ENCODE results near the gene NCKAP5. TPM values are rescaled to one million over a fixed set of nuclear protein-coding genes. Genes with fewer than 3 reads are reported as not detected.
A peak's percentile ranks its signal among the peaks of the same experiment; 100 is the strongest.

NCKAP5 gene
- polyA plus RNA-seq, 2 of the 4 experiments (the other 2 are of a cell fraction): 3.0 to 4.1 TPM

DNA sequence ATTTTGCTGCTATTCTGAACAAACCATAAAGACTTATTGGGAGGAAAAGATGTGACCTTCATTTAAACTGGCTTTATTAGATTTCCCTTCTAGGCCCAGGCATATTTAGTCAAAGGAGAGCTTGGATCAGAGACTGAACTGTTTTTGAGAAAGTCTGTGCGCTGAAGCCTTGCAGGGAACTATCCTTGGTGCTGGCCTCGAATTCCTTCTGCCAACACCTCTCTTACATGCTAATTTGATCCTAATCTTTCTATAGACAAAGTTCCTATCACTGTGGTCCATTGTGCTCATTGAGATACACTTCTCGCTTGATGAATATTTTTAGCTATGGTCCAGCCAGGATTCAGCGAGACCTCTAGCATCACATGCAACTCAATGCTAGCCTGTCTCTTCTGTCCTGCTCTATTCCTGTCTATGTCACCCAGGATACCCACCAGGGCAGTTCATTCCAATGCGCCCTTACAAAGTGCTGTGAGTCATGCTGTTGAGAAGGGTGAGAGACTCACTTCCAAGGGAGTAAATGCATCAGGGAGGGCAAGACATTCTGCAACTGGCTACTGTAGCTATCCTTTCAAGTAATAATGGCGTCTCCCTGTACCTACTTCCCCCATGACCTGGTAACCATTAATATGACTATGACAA lies 541.6 kb downstream of the NCKAP5 start:
- ChIA-PET CTCF (interaction anchor here (1.3 kb wide), 1 partner anchor 27 kb away, joined by 3 read pairs; no protein-coding TSS in a partner anchor), POLR2A (no interaction called here)
- Histone ChIP-seq H3K4me2 (no peak overlapping the region), H3K4me1 (no peaks in the 10 kb centered on the region), H3K9me3 (no peaks in the 10 kb centered on the region), H3K4me3 (no peak overlapping the region), H3K27ac (no peak overlapping the region)
- no peak for ATAC-seq
- 49% methylated on average over 6 of the region's 6 CpGs for WGBS (ENCODE audit: missing lambda C conversion rate)
- no peak for TF ChIP-seq ZSCAN20 (CRISPR knock-in tag; IDR thresholded peaks at IDR 0.05)
- TF ChIP-seq, protein P1, sequence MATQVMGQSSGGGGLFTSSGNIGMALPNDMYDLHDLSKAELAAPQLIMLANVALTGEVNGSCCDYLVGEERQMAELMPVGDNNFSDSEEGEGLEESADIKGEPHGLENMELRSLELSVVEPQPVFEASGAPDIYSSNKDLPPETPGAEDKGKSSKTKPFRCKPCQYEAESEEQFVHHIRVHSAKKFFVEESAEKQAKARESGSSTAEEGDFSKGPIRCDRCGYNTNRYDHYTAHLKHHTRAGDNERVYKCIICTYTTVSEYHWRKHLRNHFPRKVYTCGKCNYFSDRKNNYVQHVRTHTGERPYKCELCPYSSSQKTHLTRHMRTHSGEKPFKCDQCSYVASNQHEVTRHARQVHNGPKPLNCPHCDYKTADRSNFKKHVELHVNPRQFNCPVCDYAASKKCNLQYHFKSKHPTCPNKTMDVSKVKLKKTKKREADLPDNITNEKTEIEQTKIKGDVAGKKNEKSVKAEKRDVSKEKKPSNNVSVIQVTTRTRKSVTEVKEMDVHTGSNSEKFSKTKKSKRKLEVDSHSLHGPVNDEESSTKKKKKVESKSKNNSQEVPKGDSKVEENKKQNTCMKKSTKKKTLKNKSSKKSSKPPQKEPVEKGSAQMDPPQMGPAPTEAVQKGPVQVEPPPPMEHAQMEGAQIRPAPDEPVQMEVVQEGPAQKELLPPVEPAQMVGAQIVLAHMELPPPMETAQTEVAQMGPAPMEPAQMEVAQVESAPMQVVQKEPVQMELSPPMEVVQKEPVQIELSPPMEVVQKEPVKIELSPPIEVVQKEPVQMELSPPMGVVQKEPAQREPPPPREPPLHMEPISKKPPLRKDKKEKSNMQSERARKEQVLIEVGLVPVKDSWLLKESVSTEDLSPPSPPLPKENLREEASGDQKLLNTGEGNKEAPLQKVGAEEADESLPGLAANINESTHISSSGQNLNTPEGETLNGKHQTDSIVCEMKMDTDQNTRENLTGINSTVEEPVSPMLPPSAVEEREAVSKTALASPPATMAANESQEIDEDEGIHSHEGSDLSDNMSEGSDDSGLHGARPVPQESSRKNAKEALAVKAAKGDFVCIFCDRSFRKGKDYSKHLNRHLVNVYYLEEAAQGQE (IDR thresholded peaks at IDR 0.05): peak; percentile 77
- no peak for DNase-seq (ENCODE audit: low read depth in 1 of 2, low spot score in 1 of 2)
- FAIRE-seq: no peak

DNA sequence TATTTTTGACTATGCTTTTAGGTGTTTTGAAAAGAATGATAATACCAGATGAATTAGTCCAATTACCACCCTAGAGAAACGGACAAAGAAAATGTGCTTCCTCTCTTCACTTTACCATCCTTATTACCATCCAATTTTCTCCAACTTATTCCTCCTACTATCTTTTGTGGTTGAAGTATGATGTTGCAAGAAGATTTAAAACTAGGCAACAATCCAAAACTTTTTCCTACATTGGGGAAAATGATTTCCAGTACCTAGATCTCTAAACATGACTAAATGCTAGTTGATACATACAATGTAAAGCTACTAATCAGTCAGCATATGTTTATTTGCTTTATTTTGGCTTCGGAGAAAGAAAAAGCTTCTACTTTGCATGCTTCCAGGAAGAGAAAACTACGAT lies 543.3 kb downstream of the NCKAP5 start:
- ChIA-PET POLR2A (no interaction called here), CTCF (no interaction called here)
- no peak for TF ChIP-seq POLR2AphosphoS2 (conservative IDR thresholded peaks at IDR 0.05; ENCODE audit: low read length)
- WGBS (ENCODE audit: missing lambda C conversion rate): 33% methylated on average over 3 of the region's 3 CpGs
- FAIRE-seq: no peak
- H3K4me1 ChIP-seq: no peaks in the 10 kb centered on the region
- no peaks in the 10 kb centered on the region for H3K9me3 ChIP-seq
- no peak overlapping the region for H3K4me2 ChIP-seq
- no peak for DNase-seq (ENCODE audit: low read depth in 1 of 2, low spot score in 1 of 2)
- no peak for ATAC-seq
- no peak overlapping the region for H3K27ac ChIP-seq
- H3K4me3 ChIP-seq: no peak overlapping the region

DNA sequence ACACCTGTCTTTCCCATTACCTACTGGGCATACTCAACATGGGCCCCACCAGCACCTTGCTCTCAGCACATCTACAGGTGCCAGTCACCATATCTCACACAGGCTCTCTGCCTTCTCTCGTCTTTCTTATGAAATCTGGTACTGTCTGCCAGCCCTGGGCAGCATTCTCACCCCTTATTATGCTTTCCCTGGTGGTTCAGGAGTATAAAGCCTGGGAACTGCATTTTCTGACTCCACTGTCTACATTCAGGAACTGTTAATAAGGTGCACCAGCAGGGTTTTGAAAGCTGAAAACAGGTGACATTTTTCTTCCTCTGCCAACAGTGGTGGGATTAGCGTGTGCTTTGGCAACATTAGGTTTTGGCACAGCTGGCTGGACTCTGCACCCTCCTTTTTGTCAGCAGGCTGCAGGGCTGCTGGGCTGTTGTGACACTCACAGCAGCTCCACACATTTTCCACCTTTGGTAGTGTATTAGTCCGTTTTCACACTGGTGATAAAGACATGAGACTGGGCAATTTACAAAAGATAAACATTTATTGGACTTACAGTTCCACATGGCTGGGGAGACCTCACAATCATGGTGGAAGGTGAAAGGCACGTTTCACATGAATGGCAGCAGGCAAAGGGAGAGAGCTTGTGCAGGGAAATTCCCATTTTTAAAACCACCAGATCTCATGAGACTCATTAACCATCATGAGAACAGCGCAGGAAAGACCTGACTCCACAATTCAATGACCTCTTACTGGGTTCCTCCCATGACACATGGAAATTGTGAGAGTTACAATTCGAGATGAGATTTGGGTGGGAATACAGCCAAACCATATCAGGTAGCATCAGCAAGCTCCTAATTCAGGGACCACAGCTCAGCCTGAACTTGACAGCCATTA lies 555.2 kb downstream of the NCKAP5 start:
- DNase-seq (ENCODE audit: low read depth in 1 of 2, low spot score in 1 of 2) (no peak), FAIRE-seq (no peak), ATAC-seq (no peak)
- WGBS (ENCODE audit: missing lambda C conversion rate): 37% methylated on average over 6 of the region's 6 CpGs
- POLR2A ChIA-PET: no interaction called here
- no peak overlapping the region for H3K4me2 ChIP-seq
- TF ChIP-seq SREBF2 (IDR thresholded peaks at IDR 0.05): no peak
- no peak for TF ChIP-seq CHD2 (IDR thresholded peaks at IDR 0.05; ENCODE audit: low read length, partially characterized antibody)
- TF ChIP-seq NPAS2 (CRISPR knock-in tag; IDR thresholded peaks at IDR 0.05; ENCODE audit: borderline replicate concordance): no peak
- no peak for TF ChIP-seq SMC3 (IDR thresholded peaks at IDR 0.05)
- no peak for TF ChIP-seq PHF8 (IDR thresholded peaks at IDR 0.05; ENCODE audit: borderline replicate concordance, low read depth)
- TF ChIP-seq, protein P2, sequence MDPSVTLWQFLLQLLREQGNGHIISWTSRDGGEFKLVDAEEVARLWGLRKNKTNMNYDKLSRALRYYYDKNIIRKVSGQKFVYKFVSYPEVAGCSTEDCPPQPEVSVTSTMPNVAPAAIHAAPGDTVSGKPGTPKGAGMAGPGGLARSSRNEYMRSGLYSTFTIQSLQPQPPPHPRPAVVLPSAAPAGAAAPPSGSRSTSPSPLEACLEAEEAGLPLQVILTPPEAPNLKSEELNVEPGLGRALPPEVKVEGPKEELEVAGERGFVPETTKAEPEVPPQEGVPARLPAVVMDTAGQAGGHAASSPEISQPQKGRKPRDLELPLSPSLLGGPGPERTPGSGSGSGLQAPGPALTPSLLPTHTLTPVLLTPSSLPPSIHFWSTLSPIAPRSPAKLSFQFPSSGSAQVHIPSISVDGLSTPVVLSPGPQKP (IDR thresholded peaks at IDR 0.05; ENCODE audit: low read depth, low read length): no peak
- TF ChIP-seq MYC (IDR thresholded peaks at IDR 0.05; ENCODE audit: borderline replicate concordance, low read length): no peak
- TF ChIP-seq GATA3 (IDR thresholded peaks at IDR 0.05; ENCODE audit: borderline replicate concordance): no peak
- TF ChIP-seq, protein P3, sequence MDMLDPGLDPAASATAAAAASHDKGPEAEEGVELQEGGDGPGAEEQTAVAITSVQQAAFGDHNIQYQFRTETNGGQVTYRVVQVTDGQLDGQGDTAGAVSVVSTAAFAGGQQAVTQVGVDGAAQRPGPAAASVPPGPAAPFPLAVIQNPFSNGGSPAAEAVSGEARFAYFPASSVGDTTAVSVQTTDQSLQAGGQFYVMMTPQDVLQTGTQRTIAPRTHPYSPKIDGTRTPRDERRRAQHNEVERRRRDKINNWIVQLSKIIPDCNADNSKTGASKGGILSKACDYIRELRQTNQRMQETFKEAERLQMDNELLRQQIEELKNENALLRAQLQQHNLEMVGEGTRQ (IDR thresholded peaks at IDR 0.05): no peak
- TF ChIP-seq CBX2 (IDR thresholded peaks at IDR 0.05; ENCODE audit: borderline replicate concordance, low read depth): no peak
- no peak for TF ChIP-seq POLR2A (IDR thresholded peaks at IDR 0.05; ENCODE audit: low read length)
- TF ChIP-seq, protein P4, sequence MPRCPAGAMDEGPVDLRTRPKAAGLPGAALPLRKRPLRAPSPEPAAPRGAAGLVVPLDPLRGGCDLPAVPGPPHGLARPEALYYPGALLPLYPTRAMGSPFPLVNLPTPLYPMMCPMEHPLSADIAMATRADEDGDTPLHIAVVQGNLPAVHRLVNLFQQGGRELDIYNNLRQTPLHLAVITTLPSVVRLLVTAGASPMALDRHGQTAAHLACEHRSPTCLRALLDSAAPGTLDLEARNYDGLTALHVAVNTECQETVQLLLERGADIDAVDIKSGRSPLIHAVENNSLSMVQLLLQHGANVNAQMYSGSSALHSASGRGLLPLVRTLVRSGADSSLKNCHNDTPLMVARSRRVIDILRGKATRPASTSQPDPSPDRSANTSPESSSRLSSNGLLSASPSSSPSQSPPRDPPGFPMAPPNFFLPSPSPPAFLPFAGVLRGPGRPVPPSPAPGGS (IDR thresholded peaks at IDR 0.05): no peak
- TF ChIP-seq CBX8 (IDR thresholded peaks at IDR 0.05): no peak
- TF ChIP-seq, protein P5, sequence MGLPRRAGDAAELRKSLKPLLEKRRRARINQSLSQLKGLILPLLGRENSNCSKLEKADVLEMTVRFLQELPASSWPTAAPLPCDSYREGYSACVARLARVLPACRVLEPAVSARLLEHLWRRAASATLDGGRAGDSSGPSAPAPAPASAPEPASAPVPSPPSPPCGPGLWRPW (IDR thresholded peaks at IDR 0.05): no peak
- TF ChIP-seq NR3C1 (IDR thresholded peaks at IDR 0.05): no peak
- H3K4me1 ChIP-seq: no peaks in the 10 kb centered on the region
- no peaks in the 10 kb centered on the region for H3K9me3 ChIP-seq
- CTCF ChIA-PET: no interaction called here
- no peak overlapping the region for H3K4me3 ChIP-seq
- no peak overlapping the region for H3K27ac ChIP-seq

Data from A549 (cell line).